Skeletal muscle tissue (tissue), 4 donors: ENCODE data around the gene SLC44A1. TPM values are rescaled to one million over a fixed set of nuclear protein-coding genes. Genes with fewer than 3 reads are reported as not detected.

Experiments used
- H3K27ac ChIP-seq: one replicate; pipeline ENCODE4 v1.7.0; 2013; ENCODE audit warnings: mild to moderate bottlenecking, low read depth, low read length, inconsistent platforms
- H3K27me3 ChIP-seq, 3 donors: one replicate each; pipeline ENCODE4 v1.7.0; 2013; ENCODE audit warnings: low read length in 3 of 3; ENCODE audit not compliant: control insufficient read depth in 3 of 3, insufficient read depth in 3 of 3
- H3K36me3 ChIP-seq, 3 donors: one replicate each; pipeline ENCODE4 v1.7.0; 2013; ENCODE audit warnings: low read length in 3 of 3; ENCODE audit not compliant: control insufficient read depth in 3 of 3, insufficient read depth in 3 of 3
- H3K4me1 ChIP-seq, 3 donors: one replicate each; pipeline ENCODE4 v1.7.0; 2013; ENCODE audit warnings: low read length in 3 of 3, mild to moderate bottlenecking in 3 of 3; ENCODE audit not compliant: control insufficient read depth in 3 of 3, insufficient read depth in 3 of 3
- H3K4me3 ChIP-seq, 3 donors: one replicate each; pipeline ENCODE4 v1.7.0; 2013; ENCODE audit warnings: low read length in 3 of 3
- H3K9ac ChIP-seq, 3 donors: one replicate each; pipeline ENCODE4 v1.7.0; 2013; ENCODE audit warnings: low read length in 3 of 3, mild to moderate bottlenecking in 3 of 3, moderate library complexity in 2 of 3, low read depth in 1 of 3
- H3K9me3 ChIP-seq, 3 donors: one replicate each; pipeline ENCODE4 v1.7.0; 2013; ENCODE audit warnings: low read length in 3 of 3; ENCODE audit not compliant: control insufficient read depth in 3 of 3
- total RNA-seq: library from RNA; depleted of rRNA; stranded (reverse); fragments of >200 nt; gene quantifications from one replicate; pipeline ENCODE4 v1.2.3, GENCODE V29; 2014
- donor health status: Osteomylitis.

SLC44A1 gene
- total RNA-seq, result 14.6 TPM

- Histone ChIP-seq H3K27ac (peak within 1 kb of the TSS; percentile 75), H3K4me1 (peaks cover 7 to 13% (median 12%) of the 10 kb centered on the region in 3 donors)
Measured at GRCh38 chr9:105244003-105244733, at the start of gene SLC44A1. Gene SLC44A1, plus strand, starts transcription at chr9:105244651. Its CDS starts 218 bp downstream, at chr9:105244869.

GRCh38 chr9:105195259-105195658 is 49.2 kb upstream of the SLC44A1 start:
- Histone ChIP-seq H3K9ac (no peak overlapping the region), H3K27me3 (no peaks in the 10 kb centered on the region), H3K4me1 (no peaks in the 10 kb centered on the region), H3K27ac (no peak overlapping the region), H3K9me3 (no peaks in the 10 kb centered on the region), H3K36me3 (no peaks in the 10 kb centered on the region), H3K4me3 (no peak overlapping the region)

More at GRCh38 chr9:105244003-105244733, at the start of gene SLC44A1:
- H3K9ac ChIP-seq, result peak within 1 kb of the TSS; percentile 73 to 86 (median 79)
- H3K4me3 ChIP-seq, result peak within 1 kb of the TSS; percentile 79 to 84 (median 81)
- no peaks in the 10 kb centered on the region for H3K27me3 ChIP-seq
- no peaks in the 10 kb centered on the region for H3K36me3 ChIP-seq
- no peaks in the 10 kb centered on the region for H3K9me3 ChIP-seq

- Histone ChIP-seq H3K9ac (no peak overlapping the region), H3K9me3 (no peaks in the 10 kb centered on the region), H3K36me3 (no peaks in the 10 kb centered on the region), H3K4me3 (no peak overlapping the region), H3K4me1 (no peaks in the 10 kb centered on the region), H3K27ac (no peak overlapping the region), H3K27me3 (no peaks in the 10 kb centered on the region)
Measured at GRCh38 chr9:105198023-105198422, 46.4 kb upstream of the SLC44A1 start.

- no peak overlapping the region for H3K4me3 ChIP-seq
- H3K36me3 ChIP-seq, result no peaks in the 10 kb centered on the region
- no peaks in the 10 kb centered on the region for H3K27me3 ChIP-seq
- no peak overlapping the region for H3K9ac ChIP-seq
- no peak overlapping the region for H3K27ac ChIP-seq
- H3K9me3 ChIP-seq, result no peaks in the 10 kb centered on the region
- H3K4me1 ChIP-seq, result no peaks in the 10 kb centered on the region
Measured at GRCh38 chr9:105198865-105199264, 45.6 kb upstream of the SLC44A1 start.

- Histone ChIP-seq H3K9me3 (no peaks in the 10 kb centered on the region), H3K4me3 (no peak overlapping the region), H3K4me1 (peaks cover 6 to 20% (median 20%) of the 10 kb centered on the region in 3 donors), H3K36me3 (no peaks in the 10 kb centered on the region), H3K9ac (no peak overlapping the region), H3K27me3 (no peaks in the 10 kb centered on the region), H3K27ac (no peak overlapping the region)
Measured at GRCh38 chr9:105204416-105204815, 40.0 kb upstream of the SLC44A1 start.

GRCh38 chr9:105205787-105206495 is 38.5 kb upstream of the SLC44A1 start:
- Histone ChIP-seq H3K4me3 (no peak overlapping the region), H3K36me3 (no peaks in the 10 kb centered on the region), H3K27ac (peak overlapping the region; percentile 33), H3K4me1 (peaks cover 6 to 20% (median 20%) of the 10 kb centered on the region in 3 donors), H3K27me3 (no peaks in the 10 kb centered on the region), H3K9me3 (no peaks in the 10 kb centered on the region), H3K9ac (no peak overlapping the region)

- peak overlapping the region; percentile 33 for H3K27ac ChIP-seq
- H3K9me3 ChIP-seq, result no peaks in the 10 kb centered on the region
- no peaks in the 10 kb centered on the region for H3K36me3 ChIP-seq
- no peak overlapping the region for H3K9ac ChIP-seq
- peaks cover 6 to 20% (median 20%) of the 10 kb centered on the region in 3 donors for H3K4me1 ChIP-seq
- no peak overlapping the region for H3K4me3 ChIP-seq
- H3K27me3 ChIP-seq, result no peaks in the 10 kb centered on the region
Measured at GRCh38 chr9:105206496-105206820, 38.0 kb upstream of the SLC44A1 start.

- Histone ChIP-seq H3K27ac (peak overlapping the region; percentile 33), H3K9me3 (no peaks in the 10 kb centered on the region), H3K4me1 (peaks cover 6 to 20% (median 20%) of the 10 kb centered on the region in 3 donors), H3K9ac (no peak overlapping the region), H3K27me3 (no peaks in the 10 kb centered on the region), H3K4me3 (no peak overlapping the region), H3K36me3 (no peaks in the 10 kb centered on the region)
Measured at GRCh38 chr9:105206821-105207699, 37.4 kb upstream of the SLC44A1 start.

- no peak overlapping the region for H3K27ac ChIP-seq
- no peak overlapping the region for H3K9ac ChIP-seq
- peaks cover 2 to 6% (median 3%) of the 10 kb centered on the region in 3 donors for H3K4me1 ChIP-seq
- H3K4me3 ChIP-seq, result no peak overlapping the region
- H3K36me3 ChIP-seq, result no peaks in the 10 kb centered on the region
- H3K9me3 ChIP-seq, result no peaks in the 10 kb centered on the region
- no peaks in the 10 kb centered on the region for H3K27me3 ChIP-seq
Measured at GRCh38 chr9:105216440-105217178, 27.8 kb upstream of the SLC44A1 start.
